ENCODE measurements around the gene STAC3.

The STAC3 gene

DNA sequence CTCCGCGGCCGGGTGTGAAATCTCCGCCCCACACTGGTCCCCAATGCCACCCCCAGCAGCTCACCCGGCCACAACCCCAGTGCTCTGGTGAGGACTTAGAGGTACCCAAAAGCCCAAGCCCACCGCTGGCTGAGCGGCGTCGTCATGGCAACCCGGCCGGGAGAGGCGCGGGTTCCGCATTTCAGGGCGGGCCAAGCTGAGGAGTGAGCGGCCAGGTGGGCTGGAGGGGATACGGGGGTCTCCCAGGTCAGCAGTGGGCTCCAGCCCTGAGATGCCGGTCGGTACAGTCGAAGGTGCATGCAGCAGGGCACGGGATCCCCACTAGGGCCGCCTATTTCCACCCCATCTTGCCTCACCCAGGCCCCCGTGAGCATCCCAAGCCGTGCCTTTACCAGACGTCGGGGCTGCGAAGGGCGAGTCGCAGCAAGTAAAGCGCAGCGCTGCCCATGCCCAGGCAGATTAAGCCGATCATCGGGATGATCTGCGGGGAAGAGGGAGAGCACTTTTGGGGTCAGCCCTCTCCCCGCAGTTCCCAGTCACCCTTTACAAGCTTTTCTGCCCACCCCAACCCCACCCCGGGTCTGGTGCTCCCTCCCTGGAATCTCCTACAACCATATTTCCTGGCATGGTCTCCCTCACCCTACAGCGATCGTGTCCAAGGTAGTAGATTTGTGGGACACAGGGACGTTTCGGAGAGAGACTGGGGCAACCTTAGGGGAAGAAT is 14.6 kb downstream of the STAC3 start:
- peaks cover 65% of the 10 kb centered on the region for H3K27me3 ChIP-seq (ENCODE audit: control insufficient read depth, insufficient read depth, low read length, poor library complexity, severe bottlenecking)
- no peaks in the 10 kb centered on the region for H3K9me3 ChIP-seq (ENCODE audit: control insufficient read depth, low read length)
- no peak overlapping the region for H3K27ac ChIP-seq (ENCODE audit: insufficient read depth, low read depth, low read length, poor library complexity, severe bottlenecking)
- H3K4me1 ChIP-seq (ENCODE audit: control insufficient read depth, insufficient read depth, low read length): peaks cover 55% of the 10 kb centered on the region
- peaks cover 23% of the 10 kb centered on the region for H3K36me3 ChIP-seq (ENCODE audit: control insufficient read depth, insufficient read depth, low read length)
- WGBS, 2 experiments: 46 to 48% methylated on average over 39 to 40 of the region's 40 CpGs
- no peak overlapping the region for H3K4me3 ChIP-seq (ENCODE audit: insufficient read depth, low read depth, low read length)

DNA sequence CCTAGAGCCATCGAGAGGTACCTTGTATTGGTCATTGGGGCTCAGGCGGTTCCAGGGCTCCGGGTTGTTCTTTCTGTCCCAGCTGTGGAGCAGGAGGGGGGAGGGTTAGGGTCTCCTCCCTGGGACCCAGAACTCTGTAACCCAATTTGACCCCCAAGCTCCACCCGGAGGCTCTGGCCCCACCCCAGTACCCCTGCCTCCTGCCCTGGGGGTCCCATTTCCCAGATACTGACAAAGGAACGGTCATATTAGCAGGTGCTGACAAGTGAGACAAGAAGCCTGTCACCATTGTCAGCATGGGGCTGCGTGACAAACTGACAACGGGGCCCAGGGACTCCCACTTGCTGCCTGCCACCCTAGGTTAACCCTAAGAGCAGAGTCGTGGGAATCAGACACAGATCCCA is 15.3 kb downstream of the STAC3 start:
- H3K27ac ChIP-seq (ENCODE audit: insufficient read depth, low read depth, low read length, poor library complexity, severe bottlenecking): no peak overlapping the region
- H3K36me3 ChIP-seq (ENCODE audit: control insufficient read depth, insufficient read depth, low read length): peaks cover 23% of the 10 kb centered on the region
- peaks cover 59% of the 10 kb centered on the region for H3K27me3 ChIP-seq (ENCODE audit: control insufficient read depth, insufficient read depth, low read length, poor library complexity, severe bottlenecking)
- 76 to 77% methylated on average over 8 of the region's 8 CpGs for WGBS, 2 experiments
- H3K4me1 ChIP-seq (ENCODE audit: control insufficient read depth, insufficient read depth, low read length): peaks cover 51% of the 10 kb centered on the region
- no peaks in the 10 kb centered on the region for H3K9me3 ChIP-seq (ENCODE audit: control insufficient read depth, low read length)
- H3K4me3 ChIP-seq (ENCODE audit: insufficient read depth, low read depth, low read length): no peak overlapping the region

DNA sequence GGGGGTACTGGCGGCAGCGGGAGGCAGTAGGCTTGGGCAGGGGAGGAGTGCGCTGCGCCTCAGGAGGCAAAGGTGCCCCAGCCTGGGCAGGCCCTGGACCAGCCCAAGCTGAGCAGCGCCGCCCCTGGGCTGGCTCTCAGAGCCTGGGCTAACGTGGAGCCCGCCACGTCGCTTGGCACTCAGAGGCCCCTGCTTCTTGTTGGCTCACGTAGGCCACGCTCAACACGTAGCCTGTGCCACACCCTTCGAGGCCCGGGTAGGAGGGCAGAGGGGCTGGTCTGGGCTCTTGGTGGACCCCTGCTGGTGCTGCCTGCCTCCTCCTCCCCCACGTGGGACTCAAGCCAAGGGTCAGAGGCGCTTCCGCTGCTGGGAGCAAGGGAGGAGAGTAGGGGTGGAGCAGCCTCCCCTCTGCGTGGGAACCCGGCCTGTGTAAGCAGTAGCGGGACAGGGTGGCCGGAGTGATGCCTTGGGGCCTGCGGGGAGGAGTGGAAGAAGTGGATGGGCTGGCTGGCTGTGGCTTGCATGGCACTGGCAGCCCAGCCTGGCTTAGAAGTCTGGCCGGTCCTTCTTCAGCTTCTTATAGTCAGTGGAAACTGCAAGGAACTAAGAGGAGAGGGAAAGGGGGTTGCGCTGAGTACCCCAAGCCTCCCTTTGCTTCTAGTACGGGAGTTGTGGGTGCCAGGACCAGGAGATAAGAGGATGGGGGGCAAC is 15.8 kb downstream of the STAC3 start:
- WGBS, 2 experiments: 62 to 65% methylated on average over 26 of the region's 26 CpGs
- Histone ChIP-seq H3K27ac (ENCODE audit: insufficient read depth, low read depth, low read length, poor library complexity, severe bottlenecking) (no peak overlapping the region), H3K36me3 (ENCODE audit: control insufficient read depth, insufficient read depth, low read length) (peaks cover 23% of the 10 kb centered on the region), H3K27me3 (ENCODE audit: control insufficient read depth, insufficient read depth, low read length, poor library complexity, severe bottlenecking) (peaks cover 53% of the 10 kb centered on the region), H3K4me1 (ENCODE audit: control insufficient read depth, insufficient read depth, low read length) (peaks cover 52% of the 10 kb centered on the region), H3K9me3 (ENCODE audit: control insufficient read depth, low read length) (no peaks in the 10 kb centered on the region), H3K4me3 (ENCODE audit: insufficient read depth, low read depth, low read length) (no peak overlapping the region)

DNA sequence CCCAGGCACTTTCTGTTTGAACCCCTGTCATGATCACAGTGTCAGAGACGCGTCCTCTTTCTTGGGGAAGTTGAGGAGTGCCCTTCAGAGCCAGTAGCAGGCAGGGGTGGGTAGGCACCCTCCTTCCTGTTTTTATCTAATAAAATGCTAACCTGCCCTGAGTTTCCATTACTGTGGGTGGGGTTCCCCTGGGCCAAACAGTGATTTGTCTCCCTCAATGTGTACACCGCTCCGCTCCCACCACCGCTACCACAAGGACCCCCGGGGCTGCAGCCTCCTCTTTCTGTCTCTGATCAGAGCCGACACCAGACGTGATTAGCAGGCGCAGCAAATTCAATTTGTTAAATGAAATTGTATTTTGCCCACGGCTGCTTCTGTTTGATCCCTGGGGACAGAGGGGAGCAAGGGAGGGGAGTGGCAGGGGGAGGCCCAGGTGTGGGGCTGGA is 16.4 kb downstream of the STAC3 start:
- Histone ChIP-seq H3K4me3 (ENCODE audit: insufficient read depth, low read depth, low read length) (no peak overlapping the region), H3K27ac (ENCODE audit: insufficient read depth, low read depth, low read length, poor library complexity, severe bottlenecking) (no peak overlapping the region), H3K36me3 (ENCODE audit: control insufficient read depth, insufficient read depth, low read length) (peaks cover 23% of the 10 kb centered on the region), H3K9me3 (ENCODE audit: control insufficient read depth, low read length) (no peaks in the 10 kb centered on the region), H3K4me1 (ENCODE audit: control insufficient read depth, insufficient read depth, low read length) (peaks cover 48% of the 10 kb centered on the region), H3K27me3 (ENCODE audit: control insufficient read depth, insufficient read depth, low read length, poor library complexity, severe bottlenecking) (peaks cover 47% of the 10 kb centered on the region)
- WGBS, 2 experiments: 90 to 94% methylated on average over 10 of the region's 10 CpGs

DNA sequence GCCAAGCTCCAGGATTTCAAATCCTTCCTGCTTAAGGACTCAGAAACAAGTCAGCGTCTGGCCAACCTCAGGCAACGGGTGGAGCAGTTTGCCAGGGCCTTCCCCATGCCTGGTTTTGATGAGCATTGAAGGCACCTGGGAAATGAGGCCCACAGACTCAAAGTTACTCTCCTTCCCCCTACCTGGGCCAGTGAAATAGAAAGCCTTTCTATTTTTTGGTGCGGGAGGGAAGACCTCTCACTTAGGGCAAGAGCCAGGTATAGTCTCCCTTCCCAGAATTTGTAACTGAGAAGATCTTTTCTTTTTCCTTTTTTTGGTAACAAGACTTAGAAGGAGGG is 16.8 kb downstream of the STAC3 start:
- H3K27ac ChIP-seq (ENCODE audit: insufficient read depth, low read depth, low read length, poor library complexity, severe bottlenecking): no peak overlapping the region
- H3K4me1 ChIP-seq (ENCODE audit: control insufficient read depth, insufficient read depth, low read length): peaks cover 44% of the 10 kb centered on the region
- WGBS, 2 experiments: 88 to 91% methylated on average over 3 of the region's 3 CpGs
- H3K4me3 ChIP-seq (ENCODE audit: insufficient read depth, low read depth, low read length): no peak overlapping the region
- no peaks in the 10 kb centered on the region for H3K9me3 ChIP-seq (ENCODE audit: control insufficient read depth, low read length)
- H3K27me3 ChIP-seq (ENCODE audit: control insufficient read depth, insufficient read depth, low read length, poor library complexity, severe bottlenecking): peaks cover 45% of the 10 kb centered on the region
- H3K36me3 ChIP-seq (ENCODE audit: control insufficient read depth, insufficient read depth, low read length): peaks cover 23% of the 10 kb centered on the region

DNA sequence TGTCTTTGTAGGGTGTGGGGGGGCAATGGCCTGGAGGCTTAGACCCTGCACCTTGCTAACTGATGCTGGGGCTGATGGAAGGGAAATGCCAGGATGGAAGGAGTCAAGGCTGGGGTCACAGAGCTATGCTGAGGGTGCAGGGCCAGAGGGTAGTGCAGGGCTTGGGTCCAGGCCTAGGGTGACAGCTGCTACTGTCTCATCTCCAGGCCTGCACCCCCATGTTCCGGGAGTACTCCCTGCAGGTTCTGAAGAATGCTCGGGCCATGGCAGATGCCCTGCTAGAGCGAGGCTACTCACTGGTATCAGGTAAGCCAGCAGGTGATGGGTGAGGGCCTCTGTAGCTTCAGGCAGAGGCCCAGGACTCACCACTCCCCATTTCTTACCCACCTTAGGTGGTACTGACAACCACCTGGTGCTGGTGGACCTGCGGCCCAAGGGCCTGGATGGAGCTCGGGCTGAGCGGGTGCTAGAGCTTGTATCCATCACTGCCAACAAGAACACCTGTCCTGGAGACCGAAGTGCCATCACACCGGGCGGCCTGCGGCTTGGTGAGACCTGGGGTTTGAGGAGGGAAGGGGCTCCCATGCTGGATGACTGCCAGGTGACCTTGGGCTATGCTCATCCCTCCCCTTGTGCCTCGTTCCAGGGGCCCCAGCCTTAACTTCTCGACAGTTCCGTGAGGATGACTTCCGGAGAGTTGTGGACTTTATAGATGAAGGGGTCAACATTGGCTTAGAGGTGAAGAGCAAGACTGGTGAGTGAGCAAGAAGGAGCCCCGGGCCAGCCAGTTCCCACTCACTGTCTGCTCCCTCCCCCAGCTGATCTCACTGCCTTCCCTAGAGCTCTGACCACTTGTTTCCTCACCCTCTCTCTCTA is 17.4 kb downstream of the STAC3 start:
- peaks cover 44% of the 10 kb centered on the region for H3K4me1 ChIP-seq (ENCODE audit: control insufficient read depth, insufficient read depth, low read length)
- H3K36me3 ChIP-seq (ENCODE audit: control insufficient read depth, insufficient read depth, low read length): peaks cover 23% of the 10 kb centered on the region
- no peak overlapping the region for H3K27ac ChIP-seq (ENCODE audit: insufficient read depth, low read depth, low read length, poor library complexity, severe bottlenecking)
- peaks cover 45% of the 10 kb centered on the region for H3K27me3 ChIP-seq (ENCODE audit: control insufficient read depth, insufficient read depth, low read length, poor library complexity, severe bottlenecking)
- no peak overlapping the region for H3K4me3 ChIP-seq (ENCODE audit: insufficient read depth, low read depth, low read length)
- no peaks in the 10 kb centered on the region for H3K9me3 ChIP-seq (ENCODE audit: control insufficient read depth, low read length)
- 94 to 95% methylated on average over 15 of the region's 15 CpGs for WGBS, 2 experiments

DNA sequence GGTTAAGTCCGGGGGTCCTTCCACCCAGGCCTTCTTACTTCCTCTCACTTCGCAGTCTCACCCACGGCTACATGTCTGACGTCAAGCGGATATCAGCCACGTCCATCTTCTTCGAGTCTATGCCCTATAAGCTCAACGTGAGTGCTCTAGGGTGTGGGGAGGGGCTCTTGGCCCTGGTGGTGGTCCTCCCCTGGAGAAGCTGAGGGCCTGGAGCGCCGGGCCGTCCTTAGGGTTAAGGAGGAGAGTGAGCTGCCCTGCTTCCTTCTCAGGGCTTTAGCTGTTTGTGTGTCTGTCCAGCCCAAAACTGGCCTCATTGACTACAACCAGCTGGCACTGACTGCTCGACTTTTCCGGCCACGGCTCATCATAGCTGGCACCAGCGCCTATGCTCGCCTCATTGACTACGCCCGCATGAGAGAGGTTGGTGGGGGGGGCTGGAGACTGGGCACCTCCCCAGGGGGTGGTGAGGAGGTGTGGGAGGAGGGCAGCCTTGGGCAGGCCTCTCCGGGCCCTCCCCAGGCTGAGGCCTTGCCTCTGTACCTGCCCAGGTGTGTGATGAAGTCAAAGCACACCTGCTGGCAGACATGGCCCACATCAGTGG is 18.7 kb downstream of the STAC3 start:
- Histone ChIP-seq H3K4me1 (ENCODE audit: control insufficient read depth, insufficient read depth, low read length) (peaks cover 37% of the 10 kb centered on the region), H3K4me3 (ENCODE audit: insufficient read depth, low read depth, low read length) (no peak overlapping the region), H3K36me3 (ENCODE audit: control insufficient read depth, insufficient read depth, low read length) (peaks cover 23% of the 10 kb centered on the region), H3K27me3 (ENCODE audit: control insufficient read depth, insufficient read depth, low read length, poor library complexity, severe bottlenecking) (peaks cover 45% of the 10 kb centered on the region), H3K27ac (ENCODE audit: insufficient read depth, low read depth, low read length, poor library complexity, severe bottlenecking) (no peak overlapping the region), H3K9me3 (ENCODE audit: control insufficient read depth, low read length) (no peaks in the 10 kb centered on the region)
- 95 to 97% methylated on average over 19 of the region's 19 CpGs for WGBS, 2 experiments

DNA sequence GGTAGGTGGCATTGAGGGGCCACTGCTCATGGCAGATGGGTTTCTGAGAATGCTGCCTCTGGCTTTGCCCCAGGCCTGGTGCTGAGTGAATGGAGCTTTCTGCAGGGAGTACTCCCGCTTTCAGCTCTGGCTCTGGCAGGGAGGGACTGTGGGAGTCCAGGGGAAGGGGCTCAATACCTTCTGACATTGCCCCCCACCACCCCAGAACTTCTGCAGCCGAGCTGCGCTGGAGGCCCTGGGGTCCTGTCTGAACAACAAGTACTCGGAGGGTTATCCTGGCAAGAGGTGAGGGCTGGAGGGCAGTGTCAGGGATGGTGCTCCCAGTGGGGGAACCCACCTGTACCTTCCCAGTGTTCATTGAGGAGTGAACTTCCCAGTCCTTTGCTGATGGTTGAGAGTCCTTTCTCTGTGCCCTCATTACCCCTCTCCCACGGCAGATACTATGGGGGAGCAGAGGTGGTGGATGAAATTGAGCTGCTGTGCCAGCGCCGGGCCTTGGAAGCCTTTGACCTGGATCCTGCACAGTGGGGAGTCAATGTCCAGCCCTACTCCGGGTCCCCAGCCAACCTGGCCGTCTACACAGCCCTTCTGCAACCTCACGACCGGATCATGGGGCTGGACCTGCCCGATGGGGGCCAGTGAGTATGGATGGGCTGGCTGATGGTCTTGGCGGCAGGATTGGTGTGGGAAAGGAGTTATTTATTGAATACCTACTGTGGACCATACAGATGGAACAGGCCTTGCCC is 19.5 kb downstream of the STAC3 start:
- Histone ChIP-seq H3K27me3 (ENCODE audit: control insufficient read depth, insufficient read depth, low read length, poor library complexity, severe bottlenecking) (peaks cover 45% of the 10 kb centered on the region), H3K9me3 (ENCODE audit: control insufficient read depth, low read length) (no peaks in the 10 kb centered on the region), H3K27ac (ENCODE audit: insufficient read depth, low read depth, low read length, poor library complexity, severe bottlenecking) (no peak overlapping the region), H3K36me3 (ENCODE audit: control insufficient read depth, insufficient read depth, low read length) (peaks cover 23% of the 10 kb centered on the region), H3K4me3 (ENCODE audit: insufficient read depth, low read depth, low read length) (no peak overlapping the region), H3K4me1 (ENCODE audit: control insufficient read depth, insufficient read depth, low read length) (peaks cover 38% of the 10 kb centered on the region)
- WGBS, 2 experiments: 95% methylated on average over 13 of the region's 13 CpGs

DNA sequence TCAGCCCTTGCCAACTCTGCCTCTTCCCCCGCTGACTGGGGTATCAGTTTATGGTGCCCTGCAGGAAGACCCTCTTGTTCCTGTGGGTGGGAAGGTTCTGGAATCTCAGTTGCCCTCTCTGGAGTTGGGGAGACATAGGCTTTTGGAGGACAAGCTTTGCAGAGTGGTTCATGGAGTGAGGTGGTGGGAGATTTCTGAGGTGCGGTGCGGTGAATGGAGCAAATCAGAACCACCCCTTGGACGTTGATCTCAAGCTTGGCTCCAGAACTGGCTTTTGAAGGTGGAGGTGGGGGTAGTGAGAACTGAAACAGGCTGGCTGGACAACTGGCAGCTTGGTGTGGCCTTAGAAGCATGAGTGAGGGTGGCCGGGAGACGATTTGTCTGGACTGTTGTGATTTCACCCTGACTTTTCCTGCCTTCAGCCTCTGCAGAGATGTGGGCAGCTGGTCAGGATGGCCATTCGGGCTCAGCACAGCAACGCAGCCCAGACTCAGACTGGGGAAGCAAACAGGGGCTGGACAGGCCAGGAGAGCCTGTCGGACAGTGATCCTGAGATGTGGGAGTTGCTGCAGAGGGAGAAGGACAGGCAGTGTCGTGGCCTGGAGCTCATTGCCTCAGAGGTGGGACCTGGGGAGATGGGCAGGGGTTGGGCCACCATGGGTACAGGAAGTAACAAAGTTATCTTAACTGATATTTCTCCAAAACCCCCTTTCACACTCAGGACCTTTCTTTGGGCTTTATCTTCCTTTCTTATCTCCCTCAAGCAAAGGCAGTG is 20.4 kb downstream of the STAC3 start:
- H3K27me3 ChIP-seq (ENCODE audit: control insufficient read depth, insufficient read depth, low read length, poor library complexity, severe bottlenecking): peaks cover 45% of the 10 kb centered on the region
- H3K9me3 ChIP-seq (ENCODE audit: control insufficient read depth, low read length): no peaks in the 10 kb centered on the region
- peaks cover 39% of the 10 kb centered on the region for H3K4me1 ChIP-seq (ENCODE audit: control insufficient read depth, insufficient read depth, low read length)
- H3K4me3 ChIP-seq (ENCODE audit: insufficient read depth, low read depth, low read length): peak overlapping the region; percentile 65
- WGBS, 2 experiments: 61% methylated on average over 10 of the region's 10 CpGs
- H3K36me3 ChIP-seq (ENCODE audit: control insufficient read depth, insufficient read depth, low read length): peaks cover 23% of the 10 kb centered on the region
- H3K27ac ChIP-seq (ENCODE audit: insufficient read depth, low read depth, low read length, poor library complexity, severe bottlenecking): peak overlapping the region; percentile 92
